SK-N-SH (cell line): Measurements from ENCODE around the gene KMT2A. TPM values are rescaled to one million over a fixed set of nuclear protein-coding genes. Genes with fewer than 3 reads are reported as not detected.

Source experiments
- CTCF ChIA-PET: fragments of 300-600, 350-600 bp; formaldehyde crosslinking; extraction: SDS; loops from one replicate; lab custom pipeline; 2021; lab: Yijun Ruan, JAX
- POLR2A ChIA-PET: fragments of 350-600 bp; sonication (Branson Sonifier 250); formaldehyde crosslinking; extraction: SDS; loops from one replicate; lab custom pipeline; 2020; ENCODE audit warnings: antibody characterized with exemption, inconsistent platforms; lab: Yijun Ruan, JAX
- DNase-seq: peaks from one replicate; pipeline ENCODE4 v3.0.0; 2012
- H2AFZ ChIP-seq: fragments of 200-600 bp; sonication (generic); 2 replicates; pipeline ENCODE4 v1.8.1; 2016; ENCODE audit warnings: antibody characterized with exemption, mild to moderate bottlenecking, low read depth
- H3F3A ChIP-seq: fragments of 200-600 bp; sonication (generic); replicated peaks from 2 replicates; pipeline ENCODE3; 2016; ENCODE audit warnings: antibody characterized with exemption, mild to moderate bottlenecking; ENCODE audit not compliant: insufficient read depth
- H3K27ac ChIP-seq, 2 experiments: fragments of 200-500 bp in 1 of 2; fragments of 200-600 bp in 1 of 2; sonication (Bioruptor generic) in 1 of 2; sonication (generic), shearing (Covaris generic) in 1 of 2; 2 replicates each; pipeline versions ENCODE4 v1.5.1 to v1.6.1; 2014 to 2016; ENCODE audit warnings: low read depth in 2 of 2, inconsistent platforms in 1 of 2, low read length in 1 of 2, mild to moderate bottlenecking in 1 of 2, mixed read lengths in 1 of 2
- H3K27me3 ChIP-seq: fragments of 200-600 bp; sonication (generic), shearing (Covaris generic); 2 replicates; pipeline ENCODE4 v1.6.1; 2016; ENCODE audit warnings: mixed run types; ENCODE audit not compliant: insufficient read depth
- H3K36me3 ChIP-seq, 2 experiments: fragments of 200-500 bp in 1 of 2; fragments of 200-600 bp in 1 of 2; sonication (Bioruptor generic) in 1 of 2; sonication (generic) in 1 of 2; replicated peaks in 1 of 2; 2 replicates each; pipeline versions ENCODE3 to v1.5.1; 2014 to 2016; ENCODE audit warnings: low read length in 1 of 2, mild to moderate bottlenecking in 1 of 2; ENCODE audit not compliant: insufficient read depth in 2 of 2, control insufficient read depth in 1 of 2
- H3K4me1 ChIP-seq, 2 experiments: fragments of 200-500 bp in 1 of 2; fragments of 200-600 bp in 1 of 2; sonication (Bioruptor generic) in 1 of 2; sonication (generic), shearing (Covaris generic) in 1 of 2; 2 replicates each; pipeline versions ENCODE4 v1.5.1 to v1.6.1; 2014 to 2016; ENCODE audit warnings: low read depth in 1 of 2, low read length in 1 of 2, mixed run types in 1 of 2; ENCODE audit not compliant: insufficient read depth in 2 of 2, control insufficient read depth in 1 of 2
- H3K4me2 ChIP-seq: fragments of 200-600 bp; sonication (generic), shearing (Covaris generic); 2 replicates; pipeline ENCODE4 v1.6.1; 2017; ENCODE audit warnings: mixed run types
- H3K4me3 ChIP-seq, 2 experiments: fragments of 200-500 bp in 1 of 2; fragments of 200-600 bp in 1 of 2; sonication (Bioruptor generic) in 1 of 2; sonication (generic), shearing (Covaris generic) in 1 of 2; 2 replicates each; pipeline versions ENCODE4 v1.5.1 to v1.8.1; 2014 to 2016; ENCODE audit warnings: low read depth in 2 of 2, inconsistent platforms in 1 of 2, low read length in 1 of 2, mild to moderate bottlenecking in 1 of 2, mixed read lengths in 1 of 2, moderate library complexity in 1 of 2
- H3K79me2 ChIP-seq: fragments of 200-600 bp; sonication (generic); 2 replicates; pipeline ENCODE4 v1.8.1; 2017; ENCODE audit warnings: mild to moderate bottlenecking; ENCODE audit not compliant: insufficient read depth
- H3K9ac ChIP-seq: fragments of 200-600 bp; sonication (generic); 2 replicates; pipeline ENCODE4 v1.6.1; 2017; ENCODE audit warnings: mixed run types
- H3K9me2 ChIP-seq: fragments of 200-600 bp; sonication (generic); 2 replicates; pipeline ENCODE4 v1.6.1; 2017; ENCODE audit warnings: mixed run types
- H3K9me3 ChIP-seq: fragments of 200-600 bp; sonication (generic); 2 replicates; pipeline ENCODE4 v1.6.1; 2017; ENCODE audit warnings: mixed run types, mild to moderate bottlenecking, moderate library complexity
- H4K20me1 ChIP-seq: fragments of 200-600 bp; sonication (generic); 2 replicates; pipeline ENCODE4 v1.6.1; 2017; ENCODE audit warnings: mild to moderate bottlenecking, mixed run types; ENCODE audit not compliant: insufficient read depth
- CHD2 ChIP-seq: fragments of 150-350 bp; IDR thresholded peaks from 2 replicates; pipeline ENCODE4 v1.6.1; 2018; ENCODE audit warnings: low read length; ENCODE audit not compliant: partially characterized antibody
- ELF1 ChIP-seq: IDR thresholded peaks from 2 replicates; pipeline ENCODE4 v1.4.0; 2012
- EP300 ChIP-seq, 2 experiments: IDR thresholded peaks; 2 replicates each; pipeline versions ENCODE4 v1.4.0 to v1.6.1; 2012; ENCODE audit warnings: borderline replicate concordance in 1 of 2, low read depth in 1 of 2, low read length in 1 of 2
- EZH2phosphoT487 ChIP-seq: fragments of 200-600 bp; sonication (generic); IDR thresholded peaks from 2 replicates; pipeline ENCODE4 v1.6.1; 2017; ENCODE audit warnings: low read depth, mixed run types, mild to moderate bottlenecking, antibody characterized with exemption, moderate library complexity, borderline replicate concordance
- FOXM1 ChIP-seq: IDR thresholded peaks from 2 replicates; pipeline ENCODE4 v1.4.0; 2012; ENCODE audit warnings: low read depth, mild to moderate bottlenecking
- GABPA ChIP-seq: IDR thresholded peaks from 2 replicates; pipeline ENCODE4 v1.4.0; 2012; ENCODE audit warnings: low read depth, mild to moderate bottlenecking
- GATA2 ChIP-seq: sonication (generic); formaldehyde crosslinking; IDR thresholded peaks from 2 replicates; pipeline ENCODE4 v1.5.0; 2020; ENCODE audit warnings: mild to moderate bottlenecking, missing genetic modification reagents
- JUND ChIP-seq: IDR thresholded peaks from 2 replicates; pipeline ENCODE4 v1.4.0; 2012
- NFIC ChIP-seq: IDR thresholded peaks from 2 replicates; pipeline ENCODE4 v1.4.0; 2012; ENCODE audit warnings: borderline replicate concordance
- POLR2AphosphoS5 ChIP-seq: IDR thresholded peaks from 2 replicates; pipeline ENCODE4 v1.6.1; 2012; ENCODE audit warnings: low read depth, low read length
- RFX5 ChIP-seq: IDR thresholded peaks from 2 replicates; pipeline ENCODE4 v1.6.1; 2012; ENCODE audit warnings: mild to moderate bottlenecking, improper control_type of control experiment, low read length
- RXRA ChIP-seq: IDR thresholded peaks from 2 replicates; pipeline ENCODE4 v1.4.0; 2012; ENCODE audit warnings: low read depth, mild to moderate bottlenecking, borderline replicate concordance
- SMC3 ChIP-seq: IDR thresholded peaks from 2 replicates; pipeline ENCODE4 v1.6.1; 2012; ENCODE audit warnings: low read depth, low read length, improper control_type of control experiment
- TAF1 ChIP-seq: IDR thresholded peaks from 2 replicates; pipeline ENCODE4 v1.6.1; 2012; ENCODE audit warnings: low read depth, mild to moderate bottlenecking, low read length, moderate library complexity, borderline replicate concordance
- WGBS: methylation state at CpG from one replicate; pipeline ENCODE4 v1.1.6; 2017; ENCODE audit warnings: low lambda C conversion rate; 5-methylcytosine and 5-hydroxymethylcytosine counted together
- polyA plus RNA-seq, 3 experiments: library from polyadenylated mRNA; depleted of rRNA; stranded (reverse); fragments of >200 nt; gene quantifications; 2 replicates each; pipeline ENCODE4 v1.2.3, GENCODE V29; 2012
- TF ChIP-seq, protein P1 (sequence below): IDR thresholded peaks from 2 replicates; pipeline ENCODE4 v1.4.0; 2012; ENCODE audit warnings: low read depth, borderline replicate concordance
- TF ChIP-seq, protein P2 (sequence below): IDR thresholded peaks from 2 replicates; pipeline ENCODE4; 2012
- TF ChIP-seq, protein P3 (sequence below): fragments of 200-600 bp; sonication (generic); IDR thresholded peaks from 2 replicates; pipeline ENCODE4 v1.6.1; 2017; ENCODE audit warnings: antibody characterized with exemption, mild to moderate bottlenecking, moderate library complexity
- TF ChIP-seq, protein P4 (sequence below): IDR thresholded peaks from 2 replicates; pipeline ENCODE4 v1.4.0; 2012; ENCODE audit warnings: low read depth
- TF ChIP-seq, protein P5 (sequence below): fragments of 150-350 bp; IDR thresholded peaks from 2 replicates; pipeline ENCODE4 v1.6.1; 2017; ENCODE audit warnings: antibody characterized with exemption, low read length, low read depth, borderline replicate concordance

Gene KMT2A
- polyA plus RNA-seq, 1 of the 3 experiments (the other 2 are of a cell fraction): 15.7 TPM

DNA sequence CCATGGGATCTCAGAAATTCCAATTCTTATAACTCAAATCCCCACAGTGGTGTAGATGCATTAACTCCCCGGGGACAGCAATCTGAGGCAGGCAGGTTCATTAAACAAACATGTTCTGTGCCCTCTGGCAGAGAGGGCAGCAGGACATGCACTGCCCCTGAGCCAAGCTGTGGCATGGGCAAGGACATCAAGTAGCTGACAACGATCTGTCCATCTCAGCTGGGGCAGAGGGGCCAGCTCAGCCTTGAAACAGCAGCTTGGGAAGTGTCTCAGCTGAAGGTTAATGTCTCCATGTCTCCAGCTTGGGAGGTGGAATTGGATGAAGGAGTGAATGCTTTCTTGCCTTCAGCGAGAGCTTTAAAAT, 108.3 kb downstream of the KMT2A start:
- H3K9me2 ChIP-seq: no peaks in the 10 kb centered on the region
- no peak overlapping the region for H3K9ac ChIP-seq
- no peaks in the 10 kb centered on the region for H3K9me3 ChIP-seq
- CTCF ChIA-PET: interaction anchor here (1.1 kb wide), 1 partner anchor 9 kb away, joined by 3 read pairs; no protein-coding TSS in a partner anchor
- no peaks in the 10 kb centered on the region for H3K27me3 ChIP-seq
- H3K27ac ChIP-seq: no peak overlapping the region
- no peak overlapping the region for H2AFZ ChIP-seq
- H4K20me1 ChIP-seq: no peaks in the 10 kb centered on the region
- TF ChIP-seq, protein P1, sequence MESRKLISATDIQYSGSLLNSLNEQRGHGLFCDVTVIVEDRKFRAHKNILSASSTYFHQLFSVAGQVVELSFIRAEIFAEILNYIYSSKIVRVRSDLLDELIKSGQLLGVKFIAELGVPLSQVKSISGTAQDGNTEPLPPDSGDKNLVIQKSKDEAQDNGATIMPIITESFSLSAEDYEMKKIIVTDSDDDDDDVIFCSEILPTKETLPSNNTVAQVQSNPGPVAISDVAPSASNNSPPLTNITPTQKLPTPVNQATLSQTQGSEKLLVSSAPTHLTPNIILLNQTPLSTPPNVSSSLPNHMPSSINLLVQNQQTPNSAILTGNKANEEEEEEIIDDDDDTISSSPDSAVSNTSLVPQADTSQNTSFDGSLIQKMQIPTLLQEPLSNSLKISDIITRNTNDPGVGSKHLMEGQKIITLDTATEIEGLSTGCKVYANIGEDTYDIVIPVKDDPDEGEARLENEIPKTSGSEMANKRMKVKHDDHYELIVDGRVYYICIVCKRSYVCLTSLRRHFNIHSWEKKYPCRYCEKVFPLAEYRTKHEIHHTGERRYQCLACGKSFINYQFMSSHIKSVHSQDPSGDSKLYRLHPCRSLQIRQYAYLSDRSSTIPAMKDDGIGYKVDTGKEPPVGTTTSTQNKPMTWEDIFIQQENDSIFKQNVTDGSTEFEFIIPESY: no peak
- TF ChIP-seq EZH2phosphoT487 (no peak), ELF1 (no peak), FOXM1 (no peak), TAF1 (no peak), NFIC (no peak), GATA2 (CRISPR knock-in tag) (no peak), GABPA (no peak), RXRA (no peak), SMC3 (no peak), JUND (no peak), POLR2AphosphoS5 (no peak), EP300 (IDR thresholded peaks at IDR 0.05; ENCODE audit: borderline replicate concordance in 1 of 2, low read depth in 1 of 2, low read length in 1 of 2) (no peak), CHD2 (no peak), RFX5 (no peak)
- TF ChIP-seq, protein P2, sequence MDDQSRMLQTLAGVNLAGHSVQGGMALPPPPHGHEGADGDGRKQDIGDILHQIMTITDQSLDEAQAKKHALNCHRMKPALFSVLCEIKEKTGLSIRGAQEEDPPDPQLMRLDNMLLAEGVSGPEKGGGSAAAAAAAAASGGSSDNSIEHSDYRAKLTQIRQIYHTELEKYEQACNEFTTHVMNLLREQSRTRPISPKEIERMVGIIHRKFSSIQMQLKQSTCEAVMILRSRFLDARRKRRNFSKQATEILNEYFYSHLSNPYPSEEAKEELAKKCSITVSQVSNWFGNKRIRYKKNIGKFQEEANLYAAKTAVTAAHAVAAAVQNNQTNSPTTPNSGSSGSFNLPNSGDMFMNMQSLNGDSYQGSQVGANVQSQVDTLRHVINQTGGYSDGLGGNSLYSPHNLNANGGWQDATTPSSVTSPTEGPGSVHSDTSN: no peak
- TF ChIP-seq, protein P3, sequence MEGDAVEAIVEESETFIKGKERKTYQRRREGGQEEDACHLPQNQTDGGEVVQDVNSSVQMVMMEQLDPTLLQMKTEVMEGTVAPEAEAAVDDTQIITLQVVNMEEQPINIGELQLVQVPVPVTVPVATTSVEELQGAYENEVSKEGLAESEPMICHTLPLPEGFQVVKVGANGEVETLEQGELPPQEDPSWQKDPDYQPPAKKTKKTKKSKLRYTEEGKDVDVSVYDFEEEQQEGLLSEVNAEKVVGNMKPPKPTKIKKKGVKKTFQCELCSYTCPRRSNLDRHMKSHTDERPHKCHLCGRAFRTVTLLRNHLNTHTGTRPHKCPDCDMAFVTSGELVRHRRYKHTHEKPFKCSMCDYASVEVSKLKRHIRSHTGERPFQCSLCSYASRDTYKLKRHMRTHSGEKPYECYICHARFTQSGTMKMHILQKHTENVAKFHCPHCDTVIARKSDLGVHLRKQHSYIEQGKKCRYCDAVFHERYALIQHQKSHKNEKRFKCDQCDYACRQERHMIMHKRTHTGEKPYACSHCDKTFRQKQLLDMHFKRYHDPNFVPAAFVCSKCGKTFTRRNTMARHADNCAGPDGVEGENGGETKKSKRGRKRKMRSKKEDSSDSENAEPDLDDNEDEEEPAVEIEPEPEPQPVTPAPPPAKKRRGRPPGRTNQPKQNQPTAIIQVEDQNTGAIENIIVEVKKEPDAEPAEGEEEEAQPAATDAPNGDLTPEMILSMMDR: no peak
- TF ChIP-seq, protein P4, sequence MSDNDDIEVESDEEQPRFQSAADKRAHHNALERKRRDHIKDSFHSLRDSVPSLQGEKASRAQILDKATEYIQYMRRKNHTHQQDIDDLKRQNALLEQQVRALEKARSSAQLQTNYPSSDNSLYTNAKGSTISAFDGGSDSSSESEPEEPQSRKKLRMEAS: no peak
- TF ChIP-seq, protein P5, sequence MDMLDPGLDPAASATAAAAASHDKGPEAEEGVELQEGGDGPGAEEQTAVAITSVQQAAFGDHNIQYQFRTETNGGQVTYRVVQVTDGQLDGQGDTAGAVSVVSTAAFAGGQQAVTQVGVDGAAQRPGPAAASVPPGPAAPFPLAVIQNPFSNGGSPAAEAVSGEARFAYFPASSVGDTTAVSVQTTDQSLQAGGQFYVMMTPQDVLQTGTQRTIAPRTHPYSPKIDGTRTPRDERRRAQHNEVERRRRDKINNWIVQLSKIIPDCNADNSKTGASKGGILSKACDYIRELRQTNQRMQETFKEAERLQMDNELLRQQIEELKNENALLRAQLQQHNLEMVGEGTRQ: no peak
- H3K4me1 ChIP-seq: no peaks in the 10 kb centered on the region
- H3F3A ChIP-seq: peaks cover 3% of the 10 kb centered on the region
- no peak for DNase-seq
- H3K4me2 ChIP-seq: no peak overlapping the region
- no peaks in the 10 kb centered on the region for H3K79me2 ChIP-seq
- no peak overlapping the region for H3K4me3 ChIP-seq
- 51% methylated on average over 3 of the region's 3 CpGs for WGBS
- POLR2A ChIA-PET: interaction anchor here (0.6 to 1.4 kb wide), 2 partner anchors 109 to 1952 kb away, joined by 3 to 4 read pairs; partner anchors contain the start of gene KMT2A
- H3K36me3 ChIP-seq: peaks cover 4 to 5% of the 10 kb centered on the region in 2 experiments
